H7 (cell line): ENCODE measurements around the gene TMEM203. TPM values are rescaled to one million over a fixed set of nuclear protein-coding genes. Genes with fewer than 3 reads are reported as not detected.

Experiments used
- DNase-seq: peaks from one replicate; pipeline ENCODE4 v3.0.0; 2012
- H3K27me3 ChIP-seq: 2 replicates; pipeline ENCODE4 v1.6.0; 2011; ENCODE audit warnings: mild to moderate bottlenecking, low read length; ENCODE audit not compliant: control insufficient read depth, insufficient read depth
- H3K36me3 ChIP-seq: replicated peaks from 2 replicates; pipeline ENCODE4 v1.5.1; 2011; ENCODE audit warnings: low read length; ENCODE audit not compliant: control insufficient read depth, insufficient read depth
- H3K4me3 ChIP-seq: 2 replicates; pipeline ENCODE4 v1.5.1; 2011; ENCODE audit warnings: low read depth, mild to moderate bottlenecking, control low read depth, low read length, moderate library complexity; ENCODE audit not compliant: insufficient read depth
- total RNA-seq: library from RNA; depleted of rRNA; stranded (reverse); fragments of >200 nt; shearing (Covaris generic); gene quantifications from 2 replicates; pipeline ENCODE4 v1.2.3, GENCODE V29; 2014

The TMEM203 gene
- total RNA-seq, 1 experiment from 2014 or later: 62.3 TPM

DNA sequence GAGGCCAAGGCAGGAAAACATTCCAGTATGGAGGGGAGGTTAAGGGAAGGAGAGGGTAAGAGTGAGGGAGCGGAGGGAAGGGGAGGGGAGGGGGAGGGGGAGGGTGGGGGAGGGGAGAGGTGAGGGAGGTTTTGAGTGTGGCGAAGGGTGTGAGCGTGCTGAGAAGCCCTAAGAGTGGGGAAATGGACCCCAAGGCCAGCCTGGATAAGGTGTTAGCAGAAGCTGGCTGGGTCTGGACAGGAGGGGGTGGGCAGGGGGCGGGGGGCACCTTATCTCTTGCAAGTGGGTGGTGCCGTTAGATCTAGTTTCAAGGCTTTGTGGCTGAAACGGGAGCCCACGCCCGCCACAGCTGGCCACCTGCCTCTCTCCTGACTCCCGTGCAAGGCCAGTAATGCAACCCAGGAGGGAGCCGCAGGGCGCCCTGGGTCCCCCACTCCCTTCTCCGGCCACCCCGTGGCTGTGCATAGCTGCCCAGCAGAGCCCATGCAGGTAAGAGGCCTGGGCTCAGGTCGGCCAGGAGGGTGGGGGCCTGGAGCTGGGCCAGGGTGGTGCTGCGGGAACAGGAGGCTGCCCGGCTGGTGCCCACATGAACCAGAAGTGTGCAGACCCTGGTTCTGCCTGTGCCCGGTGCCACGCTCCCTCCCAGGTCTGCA, 22.5 kb upstream of the TMEM203 start:
- H3K36me3 ChIP-seq: no peaks in the 10 kb centered on the region
- H3K27me3 ChIP-seq: no peaks in the 10 kb centered on the region; the same call in 1 of the 2 replicates
- DNase-seq: no peak
- no peak overlapping the region for H3K4me3 ChIP-seq

DNA sequence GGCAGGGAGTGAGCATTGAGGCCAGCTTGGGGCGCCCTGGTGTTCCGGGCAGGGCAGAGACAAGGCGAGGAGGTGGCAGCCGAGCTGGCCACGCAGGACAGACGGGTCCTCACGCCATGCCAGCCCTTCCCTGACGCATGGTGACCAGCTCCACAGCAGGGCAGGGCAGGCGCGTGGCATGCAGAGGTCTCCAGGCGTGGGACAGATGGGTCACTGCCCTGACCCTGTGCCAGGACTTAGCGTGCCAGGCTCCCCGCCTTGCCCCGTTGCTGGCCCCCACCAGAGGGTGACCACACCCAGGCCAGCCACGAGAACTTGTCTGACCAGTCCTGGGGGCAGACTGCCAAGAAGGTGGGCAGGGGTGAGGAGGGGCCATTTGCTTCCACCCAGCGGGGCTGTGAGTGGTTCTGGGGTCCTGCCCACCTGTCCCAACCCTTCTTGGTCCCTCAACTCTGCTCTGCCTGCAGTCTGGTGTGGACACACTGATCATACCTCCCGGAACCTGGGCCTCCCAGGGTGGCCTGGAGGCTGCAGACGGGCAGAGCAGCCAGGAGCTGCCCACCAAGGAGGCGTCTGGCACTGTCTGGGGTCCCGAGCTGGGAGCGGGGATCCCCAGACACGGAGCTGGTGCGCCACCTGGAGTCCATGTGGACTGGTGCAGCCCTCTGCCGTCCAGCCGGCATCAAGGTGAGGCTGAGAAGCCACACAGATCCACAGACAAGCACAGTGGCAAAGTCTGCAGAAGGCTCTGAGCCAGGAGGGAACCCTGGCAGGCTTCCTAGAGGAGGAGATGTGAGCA, 21.8 kb upstream of the TMEM203 start, which contains the start of gene RNF224:
RNF224 (plus strand) TSS at position 449 of the 799 bp plus-strand sequence. CDS start 834 bp downstream, outside the sequence.
- no peaks in the 10 kb centered on the region for H3K36me3 ChIP-seq
- H3K4me3 ChIP-seq: no peak within 1 kb of the TSS
- H3K27me3 ChIP-seq: peaks cover 7% of the 10 kb centered on the region
- DNase-seq: peak; percentile 97

DNA sequence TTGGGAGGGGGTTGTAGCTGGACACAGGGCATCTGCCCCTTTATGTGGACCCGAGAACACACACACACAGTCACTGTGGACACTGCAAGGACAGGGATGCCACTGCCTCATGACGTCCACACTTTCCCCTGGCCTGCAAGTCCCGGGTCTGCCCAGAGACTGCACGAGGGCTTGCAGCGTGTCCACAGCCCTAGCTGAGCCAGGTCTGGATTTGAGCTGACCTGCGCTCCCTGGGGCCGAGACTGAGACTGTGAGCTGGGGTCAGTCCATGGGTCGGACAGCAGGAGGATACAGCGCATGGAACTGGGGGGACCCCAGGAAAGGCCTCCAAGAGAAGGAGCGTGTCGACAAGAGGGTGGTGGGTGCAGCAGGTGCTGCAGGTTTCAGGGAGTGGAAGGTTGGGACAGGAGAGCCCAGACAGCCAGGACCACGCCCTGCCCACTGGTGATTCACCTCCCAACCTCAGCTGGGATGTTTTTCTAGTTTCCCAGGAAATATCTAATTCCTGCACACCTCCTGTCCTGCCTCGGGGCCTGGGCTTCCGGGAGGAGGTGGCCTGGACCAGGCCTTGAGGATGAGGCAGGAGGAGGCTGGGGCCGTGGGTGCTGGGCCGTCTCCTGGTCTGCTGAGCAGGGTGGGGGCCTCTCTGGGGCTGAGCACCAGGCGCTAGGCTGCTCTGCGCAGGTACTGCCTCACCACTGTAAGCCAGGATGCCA, 21.0 kb upstream of the TMEM203 start:
- no peak for DNase-seq
- no peak overlapping the region for H3K4me3 ChIP-seq
- no peaks in the 10 kb centered on the region for H3K36me3 ChIP-seq
- peaks cover 10% of the 10 kb centered on the region for H3K27me3 ChIP-seq

DNA sequence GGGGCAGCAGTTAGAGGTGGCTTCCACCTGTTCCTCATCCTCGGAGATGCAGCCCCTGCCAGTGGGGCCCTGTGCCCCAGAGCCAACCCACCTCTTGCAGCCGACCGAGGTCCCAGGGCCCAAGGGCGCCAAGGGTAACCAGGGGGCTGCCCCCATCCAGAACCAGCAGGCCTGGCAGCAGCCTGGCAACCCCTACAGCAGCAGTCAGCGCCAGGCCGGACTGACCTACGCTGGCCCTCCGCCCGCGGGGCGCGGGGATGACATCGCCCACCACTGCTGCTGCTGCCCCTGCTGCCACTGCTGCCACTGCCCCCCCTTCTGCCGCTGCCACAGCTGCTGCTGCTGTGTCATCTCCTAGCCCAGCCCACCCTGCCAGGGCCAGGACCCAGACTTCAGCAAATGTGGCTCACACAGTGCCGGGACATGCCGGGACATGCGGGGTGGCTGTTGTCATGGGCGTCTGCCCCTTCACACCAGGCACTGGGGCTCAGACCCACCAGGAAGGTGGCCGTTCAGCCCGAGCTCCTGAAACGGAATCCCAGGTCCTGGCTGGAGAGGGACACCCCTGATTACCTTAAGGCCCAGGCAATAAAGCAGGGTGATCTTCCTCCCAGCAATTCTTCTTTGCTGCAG, 20.4 kb upstream of the TMEM203 start:
- Histone ChIP-seq H3K4me3 (no peak overlapping the region), H3K27me3 (peaks cover 10% of the 10 kb centered on the region), H3K36me3 (no peaks in the 10 kb centered on the region)
- DNase-seq: no peak

GRCh38 chr9:137224830-137225694, 19.6 kb upstream of the TMEM203 start, which contains the start of gene CYSRT1:
Gene CYSRT1, plus strand, starts transcription at chr9:137225174. Its CDS starts 448 bp downstream, at chr9:137225622.
- H3K27me3 ChIP-seq: peaks cover 10% of the 10 kb centered on the region
- peak within 1 kb of the TSS; percentile 78 for H3K4me3 ChIP-seq
- no peak for DNase-seq
- H3K36me3 ChIP-seq: no peaks in the 10 kb centered on the region

DNA sequence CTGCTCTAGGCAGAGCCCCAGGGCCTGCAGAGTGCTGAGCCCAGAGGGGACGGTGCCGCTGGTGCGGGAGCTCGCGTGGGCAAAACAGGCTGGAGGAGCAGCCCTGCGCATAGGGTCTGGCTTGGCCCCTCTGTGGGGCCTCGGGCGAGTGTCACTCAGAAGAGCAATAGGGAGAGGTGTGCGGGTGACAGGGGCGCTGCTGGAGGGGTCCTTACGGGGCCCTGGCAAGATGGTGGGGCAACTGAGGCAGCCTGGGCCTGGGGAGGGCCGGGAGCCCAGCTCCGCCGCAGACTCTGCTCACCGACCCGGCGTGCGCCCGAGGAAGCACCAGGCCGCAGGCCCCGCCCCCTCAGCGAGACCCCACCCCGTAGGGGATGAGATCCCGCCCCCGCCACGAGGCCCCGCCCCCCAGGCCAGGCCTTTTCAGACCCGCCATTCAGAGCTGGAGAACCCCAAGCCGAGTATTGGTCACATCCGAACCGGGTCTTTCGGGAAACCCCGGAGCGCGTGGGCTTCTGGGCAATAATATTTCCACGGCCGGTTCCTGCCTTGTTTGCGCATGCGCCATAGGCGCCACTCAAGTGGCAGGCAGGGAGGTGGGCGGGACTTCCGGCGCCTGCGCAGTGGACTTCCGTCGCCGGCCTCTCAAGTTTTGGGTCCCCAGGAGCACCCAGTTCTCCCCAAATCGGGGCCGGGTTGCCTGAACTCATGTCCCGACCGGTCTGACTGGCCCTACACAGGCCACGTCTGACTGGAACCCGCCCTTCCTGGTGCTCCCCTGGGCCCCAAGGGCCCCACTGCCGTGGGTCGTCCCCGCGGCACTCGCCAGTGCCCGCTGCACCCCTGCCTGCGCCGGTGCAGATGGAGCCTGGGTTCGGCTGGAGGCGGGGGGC, 17.9 kb upstream of the TMEM203 start:
- Histone ChIP-seq H3K4me3 (peak overlapping the region; percentile 78), H3K27me3 (peaks cover 10% of the 10 kb centered on the region), H3K36me3 (no peaks in the 10 kb centered on the region)
- peak; percentile 100 for DNase-seq

GRCh38 chr9:137222190-137223077, 17.0 kb upstream of the TMEM203 start, which contains the start of gene RNF208:
Gene RNF208, minus strand, starts transcription at chr9:137222240. Its CDS starts 1,028 bp downstream, at chr9:137221212.
- Histone ChIP-seq H3K36me3 (no peaks in the 10 kb centered on the region), H3K4me3 (peak within 1 kb of the TSS; percentile 78), H3K27me3 (peaks cover 10% of the 10 kb centered on the region)
- DNase-seq: peak; percentile 87

GRCh38 chr9:137221506-137222111, 16.2 kb upstream of the TMEM203 start:
- H3K36me3 ChIP-seq: no peaks in the 10 kb centered on the region
- DNase-seq: peak; percentile 94
- peak overlapping the region; percentile 51 for H3K4me3 ChIP-seq
- peaks cover 10% of the 10 kb centered on the region for H3K27me3 ChIP-seq

GRCh38 chr9:137221095-137221505, 15.7 kb upstream of the TMEM203 start:
- DNase-seq: no peak
- Histone ChIP-seq H3K4me3 (peak overlapping the region; percentile 51), H3K36me3 (no peaks in the 10 kb centered on the region; the same call in 1 of the 2 replicates), H3K27me3 (peaks cover 10% of the 10 kb centered on the region)

DNA sequence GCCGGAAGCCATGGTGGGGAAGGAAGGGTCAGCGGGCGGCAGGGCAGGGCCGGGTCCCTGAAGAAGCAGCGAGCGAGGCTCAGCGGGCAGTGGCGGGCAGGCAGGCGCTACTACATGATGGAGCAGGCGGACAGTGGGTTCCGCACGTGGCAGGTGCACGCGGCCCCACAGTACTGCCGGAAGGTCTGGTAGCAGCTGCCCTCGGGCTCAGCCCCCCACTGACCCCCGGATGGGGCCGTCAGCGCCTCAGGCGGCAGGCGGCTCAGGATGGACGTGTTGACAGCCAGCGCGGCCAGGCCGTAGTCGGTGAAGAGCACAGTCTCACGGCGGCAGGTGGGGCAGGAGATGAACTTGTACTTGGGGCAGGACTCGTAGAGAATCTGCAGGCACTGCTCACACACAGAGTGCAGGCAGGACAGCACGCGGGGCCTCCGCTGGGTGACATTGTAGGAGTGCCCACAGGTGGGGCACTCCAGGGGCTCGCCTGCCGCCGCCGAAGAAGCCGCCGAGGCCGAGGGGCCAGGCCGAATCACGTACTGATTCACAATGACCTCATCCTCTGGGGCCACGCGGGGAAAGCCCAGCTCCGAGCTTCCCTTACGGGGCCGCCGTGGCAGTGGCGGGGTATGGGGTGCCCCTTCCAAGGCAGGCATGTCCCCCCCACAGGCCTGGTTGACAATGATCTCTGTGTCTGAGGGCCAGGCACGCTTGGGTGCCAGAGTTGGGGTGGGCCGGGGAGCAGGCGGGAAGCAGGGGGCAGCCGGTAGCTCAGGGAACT, 15.1 kb upstream of the TMEM203 start:
- Histone ChIP-seq H3K36me3 (no peaks in the 10 kb centered on the region; the same call in 1 of the 2 replicates), H3K4me3 (no peak overlapping the region), H3K27me3 (peaks cover 10% of the 10 kb centered on the region)
- peak; percentile 74 for DNase-seq

DNA sequence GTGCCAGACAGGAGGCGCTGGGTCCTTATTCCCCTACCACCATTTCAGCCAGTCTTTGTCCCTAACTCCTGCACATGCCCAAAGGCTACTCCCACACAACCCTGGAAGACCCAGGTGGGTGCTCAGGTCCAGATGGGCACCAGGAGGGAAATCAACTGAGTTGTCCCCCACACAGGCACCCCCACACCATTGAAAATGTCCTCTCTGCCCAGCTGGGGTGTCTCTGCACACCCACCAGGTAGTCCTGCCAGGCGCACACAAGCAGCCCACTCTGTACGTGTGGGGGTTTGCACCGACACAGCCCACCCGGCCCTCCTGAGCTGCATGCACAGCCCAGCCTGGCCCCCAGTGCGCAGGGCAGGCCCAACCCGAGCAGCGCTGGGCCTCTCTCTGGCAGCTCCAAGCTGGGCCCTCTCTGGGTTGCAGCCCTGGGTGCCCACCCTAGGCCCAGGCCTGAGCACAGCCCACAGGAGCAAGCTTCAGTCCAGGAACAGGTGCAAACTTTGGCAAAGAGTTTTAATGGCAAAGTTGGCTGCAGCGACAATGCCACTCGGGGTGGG, 14.4 kb upstream of the TMEM203 start:
- H3K36me3 ChIP-seq: peaks cover 2% of the 10 kb centered on the region
- peaks cover 10% of the 10 kb centered on the region for H3K27me3 ChIP-seq
- DNase-seq: no peak
- H3K4me3 ChIP-seq: no peak overlapping the region
